Measurements from ENCODE around the gene ZNF783. TPM values are rescaled to one million over a fixed set of nuclear protein-coding genes. Genes with fewer than 3 reads are reported as not detected.

ZNF783 gene
- total RNA-seq, 2 donors from 2014 or later, result 5.5 to 8.9 TPM

GRCh38 chr7:149306854-149307253 is 44.9 kb downstream of the ZNF783 start:
- Histone ChIP-seq H3K9me3 (no peaks in the 10 kb centered on the region), H3K36me3 (no peaks in the 10 kb centered on the region), H3K27me3 (no peaks in the 10 kb centered on the region), H3K9ac (ENCODE audit: low read depth in 2 of 2, low read length in 2 of 2) (no peak overlapping the region), H3K27ac (no peak overlapping the region), H3K4me1 (no peaks in the 10 kb centered on the region), H3K4me3 (no peak overlapping the region)
- DNase-seq, result no peak
- intact Hi-C loops (cut with DNase I), result no loop called here
- no peak for TF ChIP-seq CTCF (IDR thresholded peaks at IDR 0.05)

- no peak overlapping the region for H3K9ac ChIP-seq (ENCODE audit: low read depth in 2 of 2, low read length in 2 of 2)
- intact Hi-C loops (cut with DNase I), result no loop called here
- no peak for DNase-seq
Measured at GRCh38 chr7:149307775-149308501, 45.9 kb downstream of the ZNF783 start.

GRCh38 chr7:149310113-149310836 is 48.3 kb downstream of the ZNF783 start:
- Histone ChIP-seq H3K27me3 (no peaks in the 10 kb centered on the region), H3K27ac (no peak overlapping the region), H3K4me3 (no peak overlapping the region), H3K4me1 (no peaks in the 10 kb centered on the region), H3K9me3 (no peaks in the 10 kb centered on the region), H3K36me3 (no peaks in the 10 kb centered on the region), H3K9ac (ENCODE audit: low read depth in 2 of 2, low read length in 2 of 2) (no peak overlapping the region)
- no peak for DNase-seq
- no peak for TF ChIP-seq CTCF (IDR thresholded peaks at IDR 0.05)
- intact Hi-C loops (cut with DNase I), result no loop called here

More at GRCh38 chr7:149307775-149308501, 45.9 kb downstream of the ZNF783 start:
- Histone ChIP-seq H3K36me3 (no peaks in the 10 kb centered on the region), H3K27ac (no peak overlapping the region), H3K4me3 (no peak overlapping the region), H3K4me1 (no peaks in the 10 kb centered on the region), H3K27me3 (no peaks in the 10 kb centered on the region), H3K9me3 (no peaks in the 10 kb centered on the region)
- TF ChIP-seq CTCF (IDR thresholded peaks at IDR 0.05), result no peak

GRCh38 chr7:149310990-149311573 is 49.1 kb downstream of the ZNF783 start:
- Histone ChIP-seq H3K27me3 (no peaks in the 10 kb centered on the region), H3K36me3 (no peaks in the 10 kb centered on the region), H3K9ac (ENCODE audit: low read depth in 2 of 2, low read length in 2 of 2) (no peak overlapping the region), H3K9me3 (no peaks in the 10 kb centered on the region), H3K4me1 (no peaks in the 10 kb centered on the region), H3K27ac (no peak overlapping the region), H3K4me3 (no peak overlapping the region)
- TF ChIP-seq CTCF (IDR thresholded peaks at IDR 0.05), result no peak
- DNase-seq, result no peak
- intact Hi-C loops (cut with DNase I), result no loop called here

GRCh38 chr7:149313981-149314380 is 52.0 kb downstream of the ZNF783 start:
- H3K27me3 ChIP-seq, result no peaks in the 10 kb centered on the region
- H3K4me1 ChIP-seq, result no peaks in the 10 kb centered on the region
- H3K4me3 ChIP-seq, result no peak overlapping the region
- no peak overlapping the region for H3K27ac ChIP-seq
- DNase-seq, result no peak
- H3K36me3 ChIP-seq, result no peaks in the 10 kb centered on the region
- intact Hi-C loops (cut with DNase I), result no loop called here
- TF ChIP-seq CTCF (IDR thresholded peaks at IDR 0.05), result no peak
- H3K9me3 ChIP-seq, result no peaks in the 10 kb centered on the region
- no peak overlapping the region for H3K9ac ChIP-seq (ENCODE audit: low read depth in 2 of 2, low read length in 2 of 2)

Data from colonic mucosa (tissue), 4 donors.